ENCODE data around the gene ANO4.

The ANO4 gene

DNA sequence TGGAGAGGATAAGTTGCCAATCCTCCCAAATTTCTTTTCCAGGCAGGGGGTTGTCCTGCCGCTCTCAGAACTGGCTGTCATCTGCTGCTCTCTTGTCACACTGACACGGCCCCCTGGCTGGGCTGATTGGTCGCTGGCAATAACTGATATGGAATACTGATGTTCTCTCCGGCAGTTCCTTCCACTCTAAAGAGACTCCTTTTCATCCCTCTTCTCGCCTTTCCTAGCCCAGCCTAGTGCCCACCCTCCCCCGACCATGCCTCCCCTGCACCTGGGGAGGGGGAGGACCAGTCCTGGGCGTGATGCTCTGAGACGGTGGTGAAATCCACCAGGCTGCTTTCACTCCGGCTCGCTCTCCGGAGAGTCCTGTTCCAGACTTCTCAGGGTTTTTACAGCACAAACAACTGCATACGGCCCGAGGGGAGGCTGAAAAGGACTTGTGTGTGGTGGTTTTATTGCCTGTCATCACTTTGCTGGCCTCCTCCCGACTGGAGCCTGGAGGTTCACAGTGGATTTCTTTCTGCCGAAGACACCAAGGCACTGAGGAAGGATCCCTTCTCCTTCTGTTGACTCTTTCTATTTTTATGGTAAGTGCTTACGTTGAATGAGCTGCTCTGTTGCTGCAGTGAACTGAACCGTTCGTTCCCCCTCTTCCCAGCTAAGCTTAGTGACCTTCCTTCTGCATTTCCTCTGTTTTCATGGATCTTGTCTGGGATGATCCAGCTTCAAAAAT, at the start of gene ANO4:
ANO4 (plus strand) TSS at position 336 of the 733 bp plus-strand sequence. CDS start 107,010 bp downstream, outside the sequence.
- no peak for DNase-seq

DNA sequence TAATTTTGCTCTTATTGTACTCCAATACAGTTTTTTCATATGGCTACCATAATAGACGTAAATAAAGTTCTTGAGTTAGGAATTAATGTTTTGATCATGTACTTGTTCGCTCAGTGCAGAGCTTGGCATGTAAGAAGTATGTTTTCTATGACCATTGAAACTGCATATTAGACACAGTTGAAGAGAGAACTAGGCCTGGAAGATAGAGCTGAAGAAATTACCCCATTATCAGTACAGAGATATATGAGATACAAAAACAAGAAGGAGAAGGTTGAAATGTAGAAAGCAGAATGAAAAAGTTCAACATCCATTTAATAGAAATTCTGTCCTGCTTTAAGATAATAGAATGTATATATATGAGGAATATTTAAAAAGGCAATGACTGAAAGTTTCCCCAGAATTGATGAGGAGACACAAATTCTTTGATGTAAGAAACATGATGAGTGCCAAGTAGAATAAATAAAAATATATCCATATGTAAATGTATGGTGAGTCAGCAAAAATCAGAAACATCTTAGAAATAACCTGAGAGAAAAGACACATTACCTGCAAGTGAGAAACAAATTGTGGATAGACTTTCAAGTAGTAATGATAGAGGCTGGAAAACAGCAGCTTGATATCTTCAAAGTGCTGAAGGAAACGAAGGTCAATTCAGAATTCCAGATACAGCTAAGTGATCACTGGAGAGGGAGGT, 49.1 kb upstream of the ANO4 start:
- DNase-seq = no peak

DNA sequence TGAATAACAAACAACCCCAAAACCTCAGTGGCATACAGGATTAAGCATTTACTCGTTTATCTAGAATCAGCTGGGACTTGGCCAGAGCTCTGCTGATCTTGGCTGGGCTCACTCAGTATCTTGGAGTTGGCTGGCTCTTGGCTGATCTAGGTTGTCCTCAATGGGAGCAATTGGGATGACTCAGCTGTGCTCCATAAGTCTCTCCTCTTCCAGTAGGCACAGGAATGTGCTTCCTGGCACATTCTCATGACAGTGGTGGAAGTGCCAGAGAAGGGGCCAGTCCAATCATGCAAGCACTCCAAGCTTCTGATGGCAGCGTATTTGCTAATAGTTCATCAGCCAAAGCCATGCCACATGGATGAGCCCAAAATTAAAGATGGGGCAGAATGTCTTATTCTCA, 41.7 kb upstream of the ANO4 start:
- no peak for DNase-seq

DNA sequence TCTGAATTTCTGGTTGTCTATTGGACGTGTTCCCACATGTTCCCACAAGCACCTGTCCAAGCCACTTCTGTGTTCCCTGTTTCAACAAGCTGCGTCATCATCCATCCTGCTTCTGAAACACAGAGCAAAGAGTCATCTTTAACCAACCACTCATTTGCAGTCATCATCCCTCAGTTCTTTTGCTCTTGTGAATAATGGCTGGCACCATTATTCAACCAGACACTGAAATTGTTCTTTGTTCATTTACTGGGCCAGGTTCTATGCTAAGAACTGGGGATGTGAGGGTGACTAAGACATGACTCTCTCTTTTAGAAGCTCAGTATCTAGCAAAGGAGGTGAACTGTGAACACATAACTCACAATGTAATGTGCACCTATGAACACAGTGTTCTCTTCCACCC, 40.7 kb upstream of the ANO4 start:
- no peak for DNase-seq

DNA sequence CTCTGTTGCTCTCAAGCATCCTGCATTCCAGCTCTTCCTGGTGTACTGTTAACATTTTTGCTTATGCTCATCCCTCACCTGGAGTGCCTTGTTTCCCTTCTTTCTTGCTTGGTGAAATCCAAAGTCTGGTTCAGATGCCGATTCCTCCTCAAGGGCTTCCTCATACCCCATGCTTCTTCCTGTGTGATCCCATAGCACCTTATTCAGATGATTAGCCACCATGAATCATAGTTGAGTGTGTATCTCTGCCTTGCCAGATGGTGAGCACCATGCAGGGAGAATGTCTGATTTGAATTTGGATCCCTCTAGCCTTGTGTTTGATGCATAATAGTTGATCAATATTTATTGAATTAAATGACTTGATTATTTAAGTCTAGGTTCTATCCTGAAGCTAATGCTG, 39.4 kb upstream of the ANO4 start:
- no peak for DNase-seq

DNA sequence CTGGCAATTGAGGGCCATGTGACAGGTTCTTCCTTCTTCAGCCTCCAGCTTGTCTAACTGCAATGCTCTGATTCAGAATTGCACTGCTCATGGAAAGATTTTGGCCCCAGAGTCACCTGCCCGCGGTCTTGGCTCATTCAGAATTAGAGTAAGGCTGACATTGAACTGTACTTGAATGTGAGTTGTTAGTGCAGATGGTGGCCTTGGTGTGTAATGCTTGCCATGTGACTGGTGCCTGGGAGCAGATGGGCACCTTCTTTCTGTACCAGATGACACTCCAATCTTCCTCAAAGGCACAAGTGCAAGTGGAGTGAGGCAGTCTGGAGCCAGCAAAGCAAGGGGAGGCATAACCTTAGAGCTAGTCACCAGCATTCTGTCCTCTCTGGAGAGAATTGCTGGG, 36.5 kb upstream of the ANO4 start:
- DNase-seq = no peak

DNA sequence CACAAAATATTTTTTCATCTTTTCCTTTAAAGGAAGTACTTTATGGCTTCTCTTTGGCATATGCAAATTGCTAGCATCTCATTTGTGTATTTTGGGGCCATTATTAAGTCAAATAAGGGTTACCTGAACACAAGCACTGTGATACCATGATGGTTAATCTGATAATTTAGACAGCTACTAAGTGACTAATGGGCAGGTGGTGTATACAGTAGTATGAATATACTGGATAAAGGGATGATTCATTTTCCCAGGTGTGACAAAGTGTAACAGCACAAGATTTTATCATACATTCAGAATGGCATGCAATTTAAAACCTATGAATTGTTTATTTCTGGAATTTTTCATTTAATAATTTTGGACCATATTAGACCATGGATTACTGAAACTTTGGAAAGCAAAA, 27.2 kb upstream of the ANO4 start:
- no peak for DNase-seq

DNA sequence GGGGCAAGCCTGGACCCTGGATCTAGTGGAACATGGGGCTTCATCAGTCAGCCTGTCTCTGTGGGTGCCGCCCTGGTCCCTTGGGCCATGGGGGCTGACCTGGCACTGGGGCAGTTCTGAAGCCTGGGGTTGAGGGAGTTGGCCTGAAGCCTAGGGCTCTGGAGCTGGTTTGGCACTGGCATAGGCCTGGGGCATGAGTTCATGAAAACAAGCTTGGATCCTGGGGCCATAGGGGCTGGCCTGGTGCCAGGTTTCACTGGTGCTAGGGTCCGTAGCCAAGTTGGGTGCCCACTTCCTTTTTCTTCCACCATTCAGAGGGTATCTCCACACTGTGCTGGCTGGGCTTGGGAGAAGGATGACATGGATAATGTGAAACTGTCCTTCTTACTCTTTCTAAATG, 26.6 kb upstream of the ANO4 start:
- no peak for DNase-seq

DNA sequence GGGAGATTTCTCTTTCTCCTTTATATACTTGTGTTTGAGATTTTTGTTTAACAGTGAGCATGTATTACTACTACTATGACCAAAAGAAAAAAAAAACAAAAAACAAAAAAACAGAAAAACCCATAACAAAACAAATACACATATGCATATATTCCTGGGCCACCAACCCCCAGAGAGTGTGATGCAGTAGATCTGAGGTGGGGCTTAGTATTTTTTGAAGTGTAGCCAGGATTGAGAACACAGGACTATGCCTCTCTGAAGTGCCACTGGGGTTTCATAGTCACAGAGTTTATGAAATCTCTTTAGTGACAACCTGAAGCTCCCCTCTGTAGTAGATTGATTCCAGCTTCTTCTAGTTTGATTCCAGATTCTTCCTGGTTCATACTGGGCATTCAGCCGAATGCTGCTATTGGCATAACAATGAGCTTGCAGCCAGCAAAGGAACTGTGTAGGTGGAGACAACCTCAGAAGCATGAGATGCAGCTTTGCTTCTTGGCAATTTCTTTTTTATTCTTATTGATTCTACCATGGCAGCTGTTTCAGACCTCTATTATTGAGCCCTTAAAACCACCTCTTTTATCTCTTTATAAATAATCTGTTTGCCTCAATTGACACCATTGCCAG, 15.5 kb upstream of the ANO4 start:
- DNase-seq = no peak

DNA sequence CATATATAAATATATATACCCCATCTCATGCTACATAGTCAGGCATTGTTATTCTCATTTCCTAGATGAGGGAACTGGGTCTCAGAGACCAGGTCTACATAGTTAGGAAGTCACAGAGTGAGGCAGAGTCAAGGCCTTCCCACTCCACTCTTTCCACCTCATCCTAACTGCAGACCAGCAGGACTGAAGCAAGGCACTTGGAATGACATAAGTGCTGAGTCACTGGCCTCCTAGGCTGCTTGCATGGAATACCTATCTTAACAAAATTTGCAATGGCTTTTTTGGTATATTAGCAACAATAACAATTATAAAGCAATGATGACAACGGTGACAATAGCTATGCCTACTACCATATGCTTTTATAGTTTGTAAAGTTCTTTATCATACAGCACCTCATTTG, 5.4 kb upstream of the ANO4 start:
- no peak for DNase-seq

DNA sequence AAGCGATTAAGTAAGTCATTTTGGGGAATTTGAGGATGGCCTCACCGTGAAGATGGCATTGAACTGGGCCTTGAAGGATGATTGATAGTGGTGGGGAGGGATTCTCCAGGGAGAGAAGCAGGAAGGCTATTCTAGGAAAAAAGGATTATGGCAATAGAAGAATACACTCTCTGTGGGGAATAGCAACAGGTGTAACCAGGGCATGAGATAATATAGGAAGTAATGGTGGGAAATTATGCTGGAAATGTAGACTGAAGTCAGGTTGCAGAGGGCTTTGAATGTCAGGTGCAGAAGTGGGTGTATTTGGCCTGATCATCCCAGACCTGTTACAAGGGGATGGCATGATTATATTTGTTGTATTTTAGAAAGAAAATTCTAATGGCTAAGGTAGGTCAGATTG, 4.6 kb upstream of the ANO4 start:
- no peak for DNase-seq

DNA sequence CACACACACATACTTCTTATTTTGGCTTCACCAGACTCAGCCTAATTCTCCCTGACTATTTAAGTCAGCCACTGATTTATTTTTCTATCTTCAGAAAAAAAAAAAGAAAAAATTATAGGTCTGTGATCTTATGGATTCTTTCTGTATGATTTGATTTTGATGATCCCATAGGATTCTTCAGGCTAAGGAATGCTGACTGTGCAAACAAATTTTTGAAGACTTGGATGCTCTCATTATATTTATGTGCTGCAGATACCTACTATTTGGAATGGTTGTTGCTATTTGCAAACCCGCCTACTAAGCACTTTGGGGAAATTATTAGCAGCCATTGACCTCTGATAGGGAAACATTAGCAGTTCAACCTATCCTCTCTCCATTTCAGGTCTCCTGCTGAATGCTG, 4.0 kb upstream of the ANO4 start:
- no peak for DNase-seq

DNA sequence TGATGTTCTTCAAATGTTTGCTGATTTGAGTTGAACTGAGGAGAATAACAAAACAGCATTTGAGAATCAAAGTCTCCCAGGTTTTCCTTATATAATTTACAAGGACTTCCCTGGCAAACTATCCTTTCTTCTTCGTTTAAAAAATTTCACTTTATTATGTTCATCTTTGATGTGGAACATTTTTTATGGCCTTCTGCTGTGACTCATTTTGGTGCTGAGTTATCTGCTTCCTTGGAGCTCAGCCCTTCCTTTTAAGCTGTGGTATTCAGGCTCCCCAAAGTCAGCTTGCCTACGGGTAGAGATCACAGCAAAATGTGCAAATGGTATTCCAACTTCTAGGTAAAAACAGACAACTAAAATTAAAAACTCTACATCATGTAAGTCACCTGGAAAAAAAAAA, 1.4 kb upstream of the ANO4 start:
- no peak for DNase-seq

DNA sequence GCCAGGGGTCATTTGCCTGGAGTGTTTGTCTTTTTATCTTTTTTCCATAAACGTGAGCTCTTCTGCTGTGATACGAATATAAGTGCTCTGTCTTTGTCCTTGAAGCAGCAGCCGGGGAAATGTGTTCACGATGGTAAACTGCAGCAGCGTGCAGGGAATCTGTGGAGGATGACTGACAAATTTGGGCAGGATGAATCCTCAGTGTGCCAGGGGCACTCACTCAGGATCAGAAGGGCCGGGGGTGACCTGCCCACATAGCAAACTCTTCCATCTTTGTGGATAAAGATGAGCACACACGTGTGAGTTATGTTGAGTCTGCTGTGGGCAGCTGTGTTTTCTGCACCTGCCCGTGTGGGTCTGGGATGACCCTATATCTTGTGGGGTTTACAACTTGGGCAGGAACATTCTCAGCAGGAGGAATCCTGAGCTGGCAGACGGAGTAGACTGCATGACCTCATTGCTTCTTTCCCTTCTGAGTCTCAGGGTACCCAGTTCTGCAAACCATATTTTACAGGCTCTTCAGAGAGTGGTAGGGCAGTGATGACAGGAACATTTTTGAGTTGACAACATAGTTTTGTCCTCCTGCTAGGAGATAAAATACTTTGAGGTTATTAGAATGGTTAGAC, 711 bp downstream of the ANO4 start:
- DNase-seq = no peak

DNA sequence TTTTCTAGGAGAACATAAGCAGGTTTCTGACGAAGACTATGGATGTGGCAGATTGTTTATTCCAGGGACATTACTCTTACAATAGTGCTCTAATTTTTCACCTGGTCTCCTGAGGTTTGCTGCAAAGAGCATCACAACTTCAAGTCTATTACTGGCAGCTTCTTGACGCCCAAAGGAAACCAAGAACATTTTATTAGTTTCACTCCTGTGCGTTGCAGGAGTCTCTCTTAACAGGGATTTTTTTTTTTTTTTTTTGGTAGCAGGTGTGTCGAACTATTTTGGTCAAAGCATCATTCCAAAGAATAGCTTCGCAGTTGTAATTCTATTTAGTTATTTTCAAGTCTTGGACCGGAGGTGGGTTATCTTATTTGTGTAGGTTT, 1.2 kb downstream of the ANO4 start:
- no peak for DNase-seq

DNA sequence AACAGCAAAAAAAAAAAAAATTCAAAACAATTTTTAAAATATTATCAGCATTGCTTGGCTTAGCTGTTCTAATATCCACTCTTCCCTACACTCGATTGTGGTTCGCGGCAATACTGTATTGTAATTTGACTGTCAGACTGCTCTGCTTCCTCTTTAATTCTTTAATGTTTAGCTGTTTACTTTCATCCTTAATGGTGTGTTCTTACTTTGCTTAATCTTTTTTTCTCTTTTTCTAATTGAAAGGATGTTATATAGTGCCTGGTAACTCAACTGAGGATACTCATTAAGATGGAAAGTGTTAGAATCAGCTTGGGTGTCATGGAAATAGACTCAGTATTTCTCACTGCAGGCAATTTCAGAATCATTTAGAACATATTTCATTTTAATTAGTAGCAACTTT, 2.0 kb downstream of the ANO4 start:
- DNase-seq = no peak

DNA sequence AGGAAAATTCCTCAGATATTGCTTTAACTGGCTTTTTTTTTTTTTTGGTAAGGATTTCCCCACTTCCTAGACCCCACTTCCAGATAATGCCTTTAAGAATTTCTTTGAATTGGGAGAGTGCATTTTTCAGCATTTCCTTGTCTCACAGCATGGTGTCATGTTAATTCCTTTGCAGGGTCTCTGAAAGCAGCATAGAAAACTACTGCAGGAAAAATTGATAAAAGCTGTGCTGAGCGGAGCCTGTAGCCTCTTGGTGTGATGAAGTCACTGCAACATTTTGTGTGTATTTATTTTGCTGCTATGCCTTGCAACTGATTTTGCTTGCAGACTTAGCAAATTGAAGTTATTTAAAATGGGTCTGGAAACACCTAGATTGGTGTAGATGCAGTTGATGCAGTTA, 2.7 kb downstream of the ANO4 start:
- DNase-seq = no peak

DNA sequence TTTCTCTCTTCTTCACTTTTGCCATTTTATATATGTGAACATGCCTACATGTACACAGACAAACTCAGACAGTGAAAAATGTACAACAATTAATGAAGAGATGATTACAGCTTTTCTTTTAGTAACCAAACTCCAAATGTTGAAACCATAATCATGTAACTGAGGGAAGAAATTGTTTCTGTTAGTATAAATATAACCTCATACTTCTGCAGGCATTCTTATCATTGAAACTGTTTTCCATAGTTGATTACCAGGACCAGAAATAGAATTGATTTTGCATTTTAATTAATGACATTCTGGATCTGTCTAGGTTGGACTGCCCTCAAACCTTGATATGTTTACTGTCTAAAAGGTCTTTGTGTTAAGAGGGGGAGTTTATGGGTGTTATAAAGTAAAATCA, 3.2 kb downstream of the ANO4 start:
- no peak for DNase-seq

DNA sequence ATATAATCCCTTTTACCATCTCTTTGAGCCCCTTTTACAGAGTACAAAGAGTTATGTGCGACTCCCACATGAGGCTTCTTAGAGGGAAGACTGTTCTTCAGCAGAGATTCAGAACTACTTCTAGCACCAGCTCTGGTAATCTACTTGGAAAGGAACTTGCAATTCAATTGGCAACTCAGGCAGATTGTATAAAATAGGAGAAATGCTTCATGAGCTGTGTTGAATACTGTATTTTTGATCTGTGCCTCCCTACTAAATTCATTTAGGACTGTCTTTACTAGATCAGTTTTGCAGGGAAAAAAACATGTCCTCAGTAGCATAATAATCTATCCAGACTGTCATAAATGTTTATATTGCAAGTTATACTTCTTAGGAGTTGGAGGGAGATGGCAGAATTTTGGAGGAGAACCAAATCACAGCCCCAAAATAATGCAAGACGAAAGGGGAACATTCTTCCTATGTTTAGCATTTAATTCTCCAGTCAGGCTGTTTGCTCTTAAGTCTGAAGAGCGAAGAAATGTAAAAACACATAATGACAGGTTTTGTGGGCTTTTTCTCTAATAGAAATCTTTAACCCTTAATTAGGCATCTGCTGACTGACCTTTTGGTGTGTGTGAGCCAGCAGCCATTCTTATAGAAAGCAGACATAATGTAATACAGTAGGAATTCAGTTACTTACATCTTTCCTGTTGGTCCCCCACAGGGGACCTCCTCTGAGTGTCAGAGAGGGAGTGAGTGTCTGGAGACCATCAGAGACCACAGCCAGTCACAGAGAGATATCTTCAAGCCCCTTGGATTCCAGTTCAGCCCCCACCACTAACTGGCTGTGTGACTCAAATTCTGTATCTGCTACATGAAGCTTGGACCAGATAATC, 3.9 kb downstream of the ANO4 start:
- DNase-seq = no peak

DNA sequence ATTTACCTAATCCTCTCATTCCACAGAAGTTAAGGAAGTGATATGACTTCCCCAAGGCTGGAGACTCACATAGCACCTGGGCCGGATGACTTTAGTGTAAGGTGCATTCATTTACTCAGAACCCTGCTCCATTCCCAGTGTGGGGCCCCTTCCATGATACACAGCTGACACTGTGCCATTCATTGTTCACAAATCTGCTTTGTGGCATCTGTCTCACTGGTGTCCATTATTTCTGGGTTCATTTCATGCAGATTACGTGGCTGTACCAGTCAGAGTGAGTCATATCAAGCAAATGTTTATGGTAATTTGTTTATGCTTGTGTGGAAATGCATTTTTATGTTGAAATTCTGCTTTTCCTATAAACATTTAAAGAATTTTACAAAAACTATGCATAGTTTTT, 5.2 kb downstream of the ANO4 start:
- no peak for DNase-seq

DNA sequence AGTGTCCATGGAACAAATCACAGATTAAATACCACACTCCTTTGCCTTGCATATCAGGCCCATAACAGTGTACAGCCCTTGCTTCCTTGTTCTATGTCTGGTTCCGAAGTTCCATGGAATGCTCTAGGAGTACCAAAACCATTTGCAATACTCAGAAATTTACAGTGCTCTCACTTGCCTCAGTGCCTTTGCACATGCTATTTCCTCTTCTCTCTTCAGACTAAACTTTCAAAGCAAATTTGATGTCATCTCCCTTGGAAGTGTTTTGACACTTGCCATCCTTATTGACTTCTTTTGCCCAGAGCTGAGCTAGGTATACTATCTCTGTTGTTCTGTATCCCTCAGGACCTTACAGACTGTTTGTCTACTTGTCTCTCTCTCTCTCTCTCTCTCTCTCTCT, 6.1 kb downstream of the ANO4 start:
- no peak for DNase-seq

DNA sequence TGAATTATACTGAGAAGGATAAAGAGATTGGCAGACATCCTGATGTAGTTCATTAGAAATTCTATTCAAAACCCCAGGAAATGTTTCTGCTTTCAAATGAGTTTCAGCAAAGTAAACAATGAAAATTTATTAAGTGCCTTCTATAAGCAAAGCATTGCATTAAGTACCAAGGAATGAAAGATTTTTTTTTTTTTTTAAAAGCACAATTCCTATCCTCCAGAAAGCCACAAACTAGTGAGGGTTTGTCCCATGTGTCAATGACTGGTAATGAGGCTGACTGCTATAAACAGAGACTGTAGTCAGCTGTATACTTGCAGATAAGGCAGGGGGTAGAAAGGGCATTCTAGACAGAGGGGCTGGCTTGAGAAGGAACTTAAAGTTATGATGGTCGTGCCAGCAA, 6.7 kb downstream of the ANO4 start:
- no peak for DNase-seq

DNA sequence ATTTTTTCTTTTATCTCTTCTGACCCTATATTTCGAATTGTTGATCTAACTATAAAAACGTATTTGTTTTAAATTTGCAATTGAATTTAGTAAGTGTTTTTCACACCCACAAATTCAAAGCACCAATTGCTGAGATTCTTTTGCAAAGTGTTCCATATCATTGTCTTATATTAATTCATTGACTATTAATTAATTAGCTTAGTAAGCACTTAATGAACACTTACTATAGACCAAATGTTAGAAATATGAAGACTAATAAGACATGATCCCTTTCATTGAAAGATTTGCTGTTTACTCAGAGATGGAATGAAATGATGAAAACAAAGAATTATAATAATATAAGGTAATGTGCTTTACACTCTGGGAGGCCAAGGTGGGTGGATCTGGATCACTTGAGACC, 14.2 kb downstream of the ANO4 start:
- no peak for DNase-seq
